Stimulated activated CD8-positive, alpha-beta memory T cell treated with anti-CD3 and anti-CD28 coated beads, Interleukin-4, amount 100 ng/mL, for 48 hours (primary cell): ENCODE results near the gene APBB1IP.
A peak's percentile ranks its signal among the peaks of the same experiment; 100 is the strongest.
"Not testable (repeated sequence)": the region's sequence is repeated elsewhere in the genome, so short reads cannot be mapped to it uniquely, and the experiment has no call there.

Source experiments
- DNase-seq: peaks from one replicate; pipeline ENCODE4 v3.0.0-alpha.2; 2020

Gene APBB1IP

GRCh38 chr10:26479766-26480492, 41.8 kb downstream of the APBB1IP start:
- DNase-seq: peak; percentile 36

DNA sequence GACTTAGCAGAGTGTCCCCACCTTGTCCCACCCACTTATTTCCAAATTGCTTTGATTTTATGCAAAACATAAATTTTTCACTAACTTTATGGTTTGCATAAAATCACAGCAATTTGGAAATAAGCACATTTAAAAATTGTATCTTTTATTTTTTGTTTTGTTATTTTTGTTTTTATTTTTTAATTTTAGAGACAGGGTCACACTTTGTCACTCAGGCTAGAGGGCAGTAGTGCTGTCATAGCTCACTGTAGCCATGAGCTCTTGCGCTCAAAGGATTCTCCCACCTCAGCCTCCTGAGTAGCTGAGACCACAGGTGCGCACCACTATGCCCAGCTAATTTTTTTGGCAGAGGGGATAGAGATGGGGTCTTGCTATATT, 43.2 kb downstream of the APBB1IP start:
- DNase-seq: no peak

DNA sequence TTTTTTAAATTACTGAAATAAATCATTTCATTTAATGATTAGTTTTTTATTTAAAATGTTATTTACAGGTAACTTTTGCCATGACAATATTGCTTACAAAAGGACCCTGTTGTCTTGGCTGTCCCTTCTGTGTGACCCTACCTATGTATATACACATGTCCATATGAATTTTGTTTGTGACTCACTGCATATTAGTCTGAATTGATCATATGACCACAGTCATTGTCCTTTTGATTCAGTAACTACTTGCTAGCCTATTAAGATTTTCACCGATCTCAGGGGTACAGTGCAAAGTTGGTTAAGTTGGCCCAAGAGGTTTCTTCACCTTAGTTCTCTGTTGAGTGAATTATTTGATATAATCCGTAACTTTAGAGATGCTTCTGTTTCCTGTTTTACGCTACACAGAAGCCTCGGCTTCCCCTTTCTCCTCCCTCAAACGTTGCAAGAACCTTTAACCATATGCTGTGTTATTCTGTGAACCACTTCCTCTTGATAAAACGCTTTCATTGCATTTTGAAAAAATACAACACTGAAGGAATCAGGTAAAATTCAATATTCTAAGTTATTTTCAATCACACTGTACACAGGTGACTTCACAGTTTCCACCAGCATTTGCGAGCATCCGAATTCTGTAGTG, 43.9 kb downstream of the APBB1IP start:
- no peak for DNase-seq

GRCh38 chr10:26483554-26483953, 45.4 kb downstream of the APBB1IP start:
- no peak for DNase-seq

GRCh38 chr10:26485150-26485941, 47.2 kb downstream of the APBB1IP start:
- DNase-seq: no peak

- no peak for DNase-seq
Observed at GRCh38 chr10:26486304-26486703, 48.2 kb downstream of the APBB1IP start.

DNA sequence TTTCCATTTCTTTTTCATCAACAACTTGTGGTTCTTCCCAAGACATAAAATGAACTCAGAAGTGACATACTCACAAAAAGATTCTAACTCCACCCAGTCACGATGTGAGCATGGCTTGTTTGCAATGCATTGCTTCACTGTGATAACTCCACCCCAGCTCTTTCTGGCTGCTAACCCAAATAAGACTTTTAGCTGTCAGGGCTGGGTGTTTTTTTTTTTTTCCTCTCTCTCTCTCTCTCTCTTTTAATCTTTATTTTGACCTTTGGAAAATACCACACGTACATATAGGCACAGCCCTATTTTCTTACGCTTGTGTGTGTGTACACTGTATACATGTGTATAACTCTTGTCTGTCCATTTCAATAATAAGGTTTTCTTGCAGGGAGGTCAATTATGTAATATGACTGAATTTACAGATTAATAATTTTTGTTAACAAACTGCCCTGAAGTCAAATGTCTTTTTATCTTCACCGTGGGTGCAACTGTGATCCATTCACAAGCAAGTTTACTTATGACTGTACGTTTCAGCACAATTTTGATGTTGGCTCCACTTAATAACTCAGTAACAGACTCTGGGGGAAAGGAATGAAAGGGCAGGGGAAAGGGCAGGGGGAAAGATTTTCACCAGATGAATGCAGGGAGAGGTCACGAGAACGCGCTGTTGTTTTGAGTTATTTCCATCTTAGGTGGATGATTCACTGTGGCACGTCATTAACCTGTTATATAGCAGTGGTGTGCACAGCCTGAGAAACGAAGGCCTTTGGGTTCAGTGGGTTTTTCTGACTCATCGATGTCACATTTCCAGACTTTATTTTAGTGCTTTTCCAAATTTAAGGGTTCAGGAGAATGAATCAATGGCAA, 49.1 kb downstream of the APBB1IP start:
- peak; percentile 68 for DNase-seq

DNA sequence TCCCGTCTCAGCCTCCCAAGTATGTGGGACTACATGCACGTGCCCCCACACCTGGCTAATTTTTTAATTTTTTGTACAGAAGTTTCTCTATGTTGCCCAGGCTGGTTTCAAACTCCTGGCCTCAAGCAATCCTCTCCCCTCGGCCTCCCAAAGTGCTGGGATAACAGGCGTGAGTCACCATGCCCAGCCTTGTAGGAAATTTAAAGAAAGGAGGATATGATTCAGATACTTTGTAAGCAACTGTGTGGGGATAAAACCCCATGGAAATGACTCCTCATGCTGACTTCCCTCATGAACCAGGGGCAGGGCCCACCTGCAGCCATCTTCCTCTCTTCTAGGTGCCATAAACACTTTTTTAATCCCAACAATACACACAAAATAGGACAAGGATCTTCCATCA, 50.2 kb downstream of the APBB1IP start:
- peak; percentile 37 for DNase-seq

GRCh38 chr10:26489081-26489480, 50.9 kb downstream of the APBB1IP start:
- no peak for DNase-seq

GRCh38 chr10:26490367-26490766, 52.2 kb downstream of the APBB1IP start:
- DNase-seq: not testable (repeated sequence)

GRCh38 chr10:26491276-26491675, 53.1 kb downstream of the APBB1IP start:
- DNase-seq: no peak

GRCh38 chr10:26491934-26492333, 53.8 kb downstream of the APBB1IP start:
- DNase-seq: no peak

GRCh38 chr10:26492725-26493124, 54.6 kb downstream of the APBB1IP start:
- DNase-seq: not testable (repeated sequence)

GRCh38 chr10:26494018-26494417, 55.9 kb downstream of the APBB1IP start:
- no peak for DNase-seq

GRCh38 chr10:26499426-26499825, 61.3 kb downstream of the APBB1IP start:
- no peak for DNase-seq

DNA sequence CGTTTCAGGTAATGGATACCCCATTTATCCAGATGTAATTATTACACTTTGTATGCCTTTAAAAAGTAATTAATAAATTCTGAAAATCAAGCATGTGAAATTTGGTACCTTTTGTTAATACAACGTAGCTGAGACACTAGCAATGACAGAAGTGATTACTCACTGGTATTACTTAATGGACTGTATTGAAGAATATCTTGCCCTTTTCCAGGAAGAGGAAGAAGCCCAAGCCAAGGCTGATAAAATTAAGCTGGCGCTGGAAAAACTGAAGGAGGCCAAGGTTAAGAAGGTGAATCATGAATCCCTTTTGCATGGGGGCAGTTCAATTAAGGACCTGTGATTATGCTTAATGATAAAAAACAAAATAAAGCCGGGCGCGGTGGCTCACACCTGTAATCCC, 64.8 kb downstream of the APBB1IP start:
- DNase-seq: no peak

- DNase-seq: peak; percentile 32
Observed at GRCh38 chr10:26503911-26504310, 65.8 kb downstream of the APBB1IP start.

GRCh38 chr10:26504429-26504828, 66.3 kb downstream of the APBB1IP start:
- not testable (repeated sequence) for DNase-seq

DNA sequence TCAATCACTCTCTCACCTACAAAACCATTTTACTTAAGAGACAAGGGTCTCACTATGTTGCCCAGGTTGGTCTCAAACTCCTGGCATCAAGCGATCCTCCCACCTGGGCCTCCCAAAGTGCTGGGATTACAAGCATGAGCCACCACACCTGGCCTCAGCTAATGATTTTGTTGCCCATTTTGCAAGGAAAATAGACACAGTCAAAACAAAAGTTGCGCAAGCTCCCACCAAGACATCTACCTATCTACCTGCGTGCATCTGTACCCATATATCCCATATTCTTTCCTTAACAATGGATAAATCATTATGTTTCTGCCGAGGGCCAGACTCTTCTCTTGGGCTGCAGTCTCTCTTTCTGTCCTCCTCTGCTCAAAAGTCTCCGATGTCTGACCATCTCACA, 67.3 kb downstream of the APBB1IP start:
- no peak for DNase-seq

DNA sequence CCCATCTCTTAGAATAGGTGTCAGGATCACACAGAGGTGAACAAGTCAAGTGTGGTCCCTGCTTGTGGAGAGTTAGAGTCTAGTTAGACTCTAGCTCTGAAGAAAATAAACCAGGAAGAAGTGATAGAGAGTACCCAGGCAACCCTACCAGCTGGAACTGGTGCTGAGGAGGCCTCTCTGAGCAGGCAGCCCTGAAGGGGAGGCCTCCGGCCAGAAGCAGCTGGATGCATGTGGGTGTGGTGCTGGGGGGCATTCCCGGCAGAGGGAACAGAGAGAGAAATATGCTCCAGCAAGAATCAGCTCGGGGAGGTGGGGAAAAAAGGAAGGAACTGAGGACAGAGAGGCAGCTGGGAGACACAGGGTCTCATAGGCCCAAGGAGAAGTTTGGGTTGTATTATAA, 68.6 kb downstream of the APBB1IP start:
- no peak for DNase-seq

DNA sequence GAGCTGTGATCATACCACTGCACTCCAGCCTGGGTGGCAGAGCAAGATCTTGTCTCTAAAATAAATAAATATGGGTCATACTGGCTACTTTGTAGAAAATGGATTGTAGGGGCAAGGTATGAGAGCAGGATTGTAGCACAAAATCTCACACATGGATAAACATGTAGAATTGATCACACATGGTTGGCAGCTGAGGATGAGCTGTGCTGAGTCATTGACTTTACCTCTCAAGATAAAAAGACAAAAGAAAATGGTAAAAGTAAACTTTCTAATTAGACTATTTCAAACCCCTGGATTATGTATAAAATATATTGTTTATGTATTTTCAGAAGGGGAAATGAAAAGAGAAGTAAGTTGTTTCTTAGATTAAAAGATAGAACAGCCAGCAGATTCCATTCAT, 69.3 kb downstream of the APBB1IP start:
- no peak for DNase-seq

GRCh38 chr10:26508016-26508415, 69.9 kb downstream of the APBB1IP start:
- no peak for DNase-seq

- no peak for DNase-seq
Observed at GRCh38 chr10:26509307-26509706, 71.2 kb downstream of the APBB1IP start.
